Fibroblast of skin of abdomen (primary cell): Measurements from ENCODE around the gene GLIPR1L2. TPM values are rescaled to one million over a fixed set of nuclear protein-coding genes. Genes with fewer than 3 reads are reported as not detected.
"Not testable (repeated sequence)": the region's sequence is repeated elsewhere in the genome, so short reads cannot be mapped to it uniquely, and the experiment has no call there.

Source experiments
- DNase-seq: peaks from one replicate; pipeline ENCODE4 v3.0.0-alpha.2; 2013
- polyA plus RNA-seq, 2 experiments: library from polyadenylated mRNA; unstranded; fragments of 120-200 nt; gene quantifications; one replicate each; pipeline ENCODE4 v1.2.1, GENCODE V29; 2013; ENCODE audit not compliant: insufficient read length in 2 of 2

The GLIPR1L2 gene
- polyA plus RNA-seq (2013, experiment 1 of 2; ENCODE audit: insufficient read length) = 0.58 TPM
- polyA plus RNA-seq (2013, experiment 2 of 2; ENCODE audit: insufficient read length) = 0.45 TPM

- peak; percentile 98 for DNase-seq
Observed at GRCh38 chr12:75390899-75391538, at the start of gene GLIPR1L2. Gene GLIPR1L2 (plus strand): TSS chr12:75391089. CDS start chr12:75391117, 28 bp downstream.

- no peak for DNase-seq
Observed at GRCh38 chr12:75341873-75342272, 49.0 kb upstream of the GLIPR1L2 start.

- no peak for DNase-seq
Observed at GRCh38 chr12:75345531-75345930, 45.4 kb upstream of the GLIPR1L2 start.

- not testable (repeated sequence) for DNase-seq
Observed at GRCh38 chr12:75346215-75346614, 44.7 kb upstream of the GLIPR1L2 start.

GRCh38 chr12:75349946-75350345, 40.9 kb upstream of the GLIPR1L2 start:
- no peak for DNase-seq

- DNase-seq = no peak
Observed at GRCh38 chr12:75350413-75350812, 40.5 kb upstream of the GLIPR1L2 start.

- DNase-seq = no peak
Observed at GRCh38 chr12:75354011-75354410, 36.9 kb upstream of the GLIPR1L2 start.

GRCh38 chr12:75360920-75361319, 30.0 kb upstream of the GLIPR1L2 start:
- DNase-seq = no peak

- no peak for DNase-seq
Observed at GRCh38 chr12:75361408-75361807, 29.5 kb upstream of the GLIPR1L2 start.

GRCh38 chr12:75364919-75365318, 26.0 kb upstream of the GLIPR1L2 start:
- peak; percentile 79 for DNase-seq

GRCh38 chr12:75366629-75367028, 24.3 kb upstream of the GLIPR1L2 start:
- DNase-seq = peak; percentile 50

- no peak for DNase-seq
Observed at GRCh38 chr12:75374971-75375370, 15.9 kb upstream of the GLIPR1L2 start.

GRCh38 chr12:75378354-75378753, 12.5 kb upstream of the GLIPR1L2 start:
- DNase-seq = peak; percentile 22

- peak; percentile 79 for DNase-seq
Observed at GRCh38 chr12:75389061-75389460, 1.8 kb upstream of the GLIPR1L2 start.

GRCh38 chr12:75389706-75390105, 1.2 kb upstream of the GLIPR1L2 start:
- DNase-seq = no peak

GRCh38 chr12:75390156-75390898, 562 bp upstream of the GLIPR1L2 start:
- DNase-seq = no peak

- no peak for DNase-seq
Observed at GRCh38 chr12:75404231-75404630, 13.3 kb downstream of the GLIPR1L2 start.

- no peak for DNase-seq
Observed at GRCh38 chr12:75407683-75408082, 16.8 kb downstream of the GLIPR1L2 start.

GRCh38 chr12:75409830-75410229, 18.9 kb downstream of the GLIPR1L2 start:
- no peak for DNase-seq

- no peak for DNase-seq
Observed at GRCh38 chr12:75414671-75415070, 23.8 kb downstream of the GLIPR1L2 start.

- no peak for DNase-seq
Observed at GRCh38 chr12:75419841-75420240, 29.0 kb downstream of the GLIPR1L2 start.

- no peak for DNase-seq
Observed at GRCh38 chr12:75427491-75427890, 36.6 kb downstream of the GLIPR1L2 start.

GRCh38 chr12:75428767-75429166, 37.9 kb downstream of the GLIPR1L2 start:
- no peak for DNase-seq

- DNase-seq = no peak
Observed at GRCh38 chr12:75432924-75433323, 42.0 kb downstream of the GLIPR1L2 start.
